Activated CD4-positive, alpha-beta T cell treated with anti-CD3 and anti-CD28 coated beads, Interleukin-2, amount 50 U/mL, for 4 hours (primary cell): ENCODE measurements around the gene SH2B3.
A peak's percentile ranks its signal among the peaks of the same experiment; 100 is the strongest.

Experiments used
- DNase-seq, 2 experiments: peaks; one replicate each; pipeline ENCODE4 v3.0.0-alpha.2; 2020

SH2B3 gene

DNA sequence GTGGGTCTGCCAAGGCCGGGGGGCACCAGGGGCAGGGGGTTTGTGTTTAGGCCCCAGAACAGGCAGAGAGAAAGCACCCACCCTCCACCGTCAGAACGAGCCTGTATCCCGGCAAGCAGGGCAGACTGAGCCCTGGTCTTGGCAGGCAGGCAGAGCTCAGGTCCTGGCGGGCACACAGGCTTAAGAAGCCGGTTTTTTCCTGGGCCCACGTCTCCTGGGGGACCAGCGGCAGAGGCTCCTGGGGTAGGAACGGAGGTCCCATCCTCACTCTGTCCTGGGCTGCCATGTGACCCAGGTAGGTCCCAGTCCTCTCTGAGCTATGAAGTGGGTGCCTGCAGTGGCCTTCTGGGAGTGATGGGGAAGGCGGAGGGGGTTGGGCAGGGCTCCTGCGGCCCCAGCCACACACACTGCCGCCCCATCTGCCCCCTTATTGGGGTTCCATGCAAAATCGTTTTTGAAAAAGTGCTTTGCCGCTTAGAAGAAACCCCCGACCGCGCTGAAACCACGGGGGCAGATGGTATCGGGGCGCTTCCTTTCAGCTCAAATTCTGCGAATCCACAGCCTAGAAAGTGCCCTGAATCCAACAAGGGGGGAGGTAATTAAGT, 24.2 kb downstream of the SH2B3 start:
- peak; percentile 56 to 58 for DNase-seq

DNA sequence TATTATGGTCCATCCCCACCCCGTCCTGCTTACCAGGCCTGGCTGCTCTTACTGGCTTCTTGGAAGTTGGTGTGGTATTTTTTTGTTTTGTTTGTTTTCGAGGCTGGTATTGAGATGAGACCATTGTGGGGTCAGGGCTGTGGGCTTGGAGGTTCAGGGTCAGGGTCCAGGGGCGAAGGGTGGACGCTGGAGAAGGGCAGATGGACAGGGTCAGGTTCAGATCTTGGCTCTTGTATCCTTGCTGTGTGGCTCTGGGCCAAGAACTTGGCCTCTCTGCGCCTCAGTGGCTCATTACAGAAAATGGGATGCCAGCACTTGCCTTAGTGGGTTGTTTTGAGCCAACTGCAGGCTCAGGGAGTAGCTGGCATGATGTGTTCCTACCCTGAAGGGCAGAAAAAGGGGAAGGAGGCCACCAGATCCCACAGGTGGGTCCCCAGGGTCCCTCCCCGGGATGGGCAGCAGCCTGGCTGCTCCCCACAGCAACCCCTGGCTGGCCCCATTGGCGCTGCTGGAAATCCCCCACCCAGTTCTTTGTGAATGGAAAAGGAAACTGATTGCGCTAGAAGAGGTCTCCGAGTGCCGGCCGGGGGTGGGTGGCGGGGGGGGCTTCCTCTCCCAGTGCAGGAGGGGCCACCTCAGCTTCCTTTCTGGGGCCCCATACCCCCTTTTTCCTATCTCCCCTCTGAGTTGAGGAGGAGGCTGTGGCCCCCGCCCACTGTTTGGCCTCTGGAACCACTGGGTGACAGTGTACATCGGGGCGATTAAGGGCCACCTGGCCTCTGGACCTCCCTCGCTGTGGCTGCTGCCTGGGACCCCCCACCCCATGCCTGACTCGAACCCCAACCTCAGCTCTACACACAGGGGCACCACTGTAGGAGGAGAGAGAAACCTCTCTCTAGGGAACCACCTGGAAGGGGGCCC, 25.0 kb downstream of the SH2B3 start:
- peak; percentile 63 to 66 for DNase-seq

DNA sequence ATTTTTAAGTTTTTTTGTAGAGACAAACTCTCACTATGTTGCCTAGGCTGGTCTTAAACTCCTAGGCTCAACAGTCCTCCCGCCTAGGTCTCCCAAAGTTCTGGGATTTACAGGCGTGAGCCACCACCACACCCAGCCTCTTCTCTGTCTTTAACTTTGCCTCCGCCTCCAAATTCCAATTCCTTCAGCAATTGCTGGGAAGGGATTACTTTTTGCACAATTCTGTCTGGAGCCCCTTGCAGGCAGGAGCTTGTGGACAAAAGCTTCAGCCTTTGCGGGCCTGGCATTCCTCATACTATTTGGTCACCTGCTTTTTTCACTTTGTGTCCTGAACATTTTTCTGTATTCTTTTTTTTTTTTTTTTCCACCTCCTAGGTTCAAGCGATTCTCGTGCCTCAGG, 26.0 kb downstream of the SH2B3 start:
- no peak for DNase-seq

DNA sequence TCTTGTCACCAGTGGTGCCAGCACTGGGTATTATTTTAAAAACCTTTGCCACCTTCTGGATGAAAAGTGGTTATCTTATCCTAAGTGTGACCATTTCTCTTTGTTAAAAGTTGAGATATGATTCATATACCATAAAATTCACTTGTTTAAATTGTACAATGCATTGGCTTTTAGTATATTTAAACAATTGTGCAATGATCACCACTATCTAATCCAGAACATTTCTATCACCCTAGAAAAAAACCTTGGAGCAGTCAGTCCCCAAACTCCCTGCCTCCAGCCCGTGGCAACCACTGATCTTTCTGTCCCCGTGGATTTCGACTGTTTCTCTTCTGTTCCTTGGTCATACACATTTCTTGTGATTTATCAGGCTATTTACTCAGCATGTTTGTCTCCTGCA, 28.3 kb downstream of the SH2B3 start:
- no peak for DNase-seq

- peak; percentile 84 to 86 for DNase-seq
These were observed 29.1 kb downstream of the SH2B3 start for GRCh38 chr12:111434680-111435338.

- no peak for DNase-seq
These were observed 30.0 kb downstream of the SH2B3 start for GRCh38 chr12:111435661-111436201.

DNA sequence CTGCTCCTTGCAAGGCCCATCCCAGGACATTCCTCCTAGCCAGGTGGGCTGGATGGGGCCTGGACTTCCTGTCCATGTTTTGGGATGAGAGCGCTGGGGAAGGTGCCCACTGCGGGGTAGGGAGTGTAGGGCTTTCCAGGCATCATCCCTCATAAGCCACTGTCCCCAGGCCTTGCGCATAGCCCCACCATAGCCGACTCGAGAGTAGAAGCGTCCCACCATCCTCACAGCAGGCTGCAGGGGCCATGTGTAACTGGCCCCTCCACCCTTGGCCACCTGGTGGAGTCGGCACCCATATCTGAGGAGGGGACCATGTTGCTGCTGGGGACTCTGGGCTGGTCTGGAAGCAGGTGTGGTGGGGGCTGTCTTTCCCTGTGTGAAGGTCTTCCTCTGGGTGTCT, 30.5 kb downstream of the SH2B3 start:
- no peak for DNase-seq

GRCh38 chr12:111436811-111437210, 31.1 kb downstream of the SH2B3 start:
- DNase-seq, result no peak

DNA sequence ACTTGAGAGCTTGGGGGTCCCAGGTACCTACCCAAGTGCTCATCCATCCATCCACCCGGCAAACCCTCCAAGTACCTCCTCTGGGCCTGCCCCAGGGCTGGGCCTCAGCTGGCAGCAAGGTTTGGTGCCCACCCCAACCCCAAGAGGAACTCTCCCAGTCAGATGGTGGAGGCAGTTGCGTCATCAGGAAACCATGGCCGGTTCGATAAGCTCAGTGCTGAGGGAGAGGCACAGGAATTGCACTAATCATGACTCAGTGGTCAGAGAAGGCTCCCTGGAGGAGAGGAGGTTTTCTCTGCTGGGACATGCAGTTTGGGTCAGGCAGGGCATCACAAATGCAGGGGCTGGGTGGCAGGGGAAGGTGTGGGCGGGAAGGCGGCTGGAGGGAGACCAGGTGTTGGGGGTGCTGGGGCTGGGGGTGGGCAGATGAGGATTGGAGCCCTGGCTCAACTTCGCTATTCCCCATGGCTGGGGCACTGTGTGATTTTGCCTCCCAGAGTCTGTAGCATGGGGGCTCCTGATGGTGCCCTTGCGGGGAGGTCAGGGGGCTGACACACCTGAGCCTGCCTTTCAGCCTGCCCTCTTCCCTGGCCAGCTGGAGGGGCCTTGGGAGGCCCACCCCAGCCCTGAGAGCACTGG, 32.2 kb downstream of the SH2B3 start:
- DNase-seq, result no peak

GRCh38 chr12:111438481-111438880, 32.8 kb downstream of the SH2B3 start:
- DNase-seq, result peak; percentile 46 to 50

GRCh38 chr12:111439657-111440151, 34.0 kb downstream of the SH2B3 start:
- no peak for DNase-seq

DNA sequence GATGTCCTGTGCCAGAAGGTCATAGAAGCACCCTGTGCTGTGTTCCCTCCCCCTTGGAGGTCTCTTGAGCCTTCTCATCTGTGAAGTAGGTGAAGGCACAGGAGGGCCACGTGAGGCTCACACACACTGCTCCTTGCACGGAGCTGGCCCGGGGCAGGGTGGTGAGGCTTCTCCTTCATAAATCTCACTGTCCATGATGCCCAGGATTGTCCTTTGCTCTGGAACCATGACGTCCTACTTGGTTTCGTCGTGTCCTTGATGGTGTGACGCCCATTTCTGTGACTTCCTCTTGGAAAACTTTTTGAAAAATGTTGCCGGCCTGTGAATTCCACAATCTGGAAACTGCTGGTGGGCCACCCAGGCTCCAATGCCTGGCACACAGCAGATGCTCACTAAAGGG, 34.4 kb downstream of the SH2B3 start:
- no peak for DNase-seq

- no peak for DNase-seq
These were observed 34.9 kb downstream of the SH2B3 start for GRCh38 chr12:111440631-111441030.

GRCh38 chr12:111441107-111441928, 35.6 kb downstream of the SH2B3 start:
- no peak for DNase-seq

- no peak for DNase-seq
These were observed 36.8 kb downstream of the SH2B3 start for GRCh38 chr12:111442301-111443045.

- DNase-seq, result no peak
These were observed 37.4 kb downstream of the SH2B3 start for GRCh38 chr12:111443086-111443485.

DNA sequence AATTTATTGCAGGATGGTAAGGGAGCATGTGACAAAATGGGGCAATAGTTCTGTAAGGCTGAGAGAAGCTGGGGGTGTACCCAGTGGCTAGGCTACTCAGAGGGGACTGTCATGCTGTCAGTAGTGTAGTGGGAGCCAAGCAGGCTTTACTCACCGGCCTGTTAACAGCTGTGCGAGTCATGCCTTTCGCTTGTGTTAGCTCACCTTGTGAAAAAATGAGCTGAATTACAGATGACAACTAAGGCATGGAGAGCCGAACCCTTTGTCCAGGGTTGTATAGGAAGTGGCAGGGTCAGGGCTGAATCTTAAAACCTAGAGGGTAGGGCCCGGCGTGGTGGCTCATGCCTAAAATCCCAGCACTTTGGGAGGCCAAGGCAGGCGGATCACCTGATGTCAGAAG, 37.9 kb downstream of the SH2B3 start:
- peak in 1 of 2 experiments; percentile 29 for DNase-seq

- no peak for DNase-seq
These were observed 38.7 kb downstream of the SH2B3 start for GRCh38 chr12:111444314-111444924.

GRCh38 chr12:111444925-111445725, 39.4 kb downstream of the SH2B3 start:
- DNase-seq, result peak; percentile 66 to 71
